GM21515 (cell line): ENCODE data around the gene SLCO2A1.

Experiments used
- ATAC-seq: cut with Tn5 transposase; IDR thresholded peaks from one replicate; pipeline ENCODE4 v1.9.1; 2021; ENCODE audit not compliant: unreplicated experiment

SLCO2A1 gene

DNA sequence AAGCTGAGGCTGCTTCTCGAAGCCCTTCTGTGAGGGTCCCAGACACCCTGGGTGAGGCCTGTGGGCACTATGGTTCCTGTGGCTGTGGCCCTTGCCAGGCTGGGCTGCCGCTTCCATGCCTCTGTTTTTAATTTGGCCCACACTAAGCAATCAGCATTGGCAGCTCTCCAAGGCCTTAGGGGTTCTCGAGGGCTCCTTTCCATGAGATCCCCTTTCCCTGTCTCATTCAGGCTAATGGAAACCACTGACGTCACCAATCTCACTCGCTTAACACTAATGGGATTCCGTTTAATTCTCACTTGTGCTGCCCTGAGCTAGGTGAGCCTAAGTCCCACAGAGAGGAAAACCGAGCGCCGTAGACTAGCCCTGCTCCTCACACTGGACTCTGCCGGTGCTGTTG lies 73.8 kb downstream of the SLCO2A1 start:
- no peak for ATAC-seq

DNA sequence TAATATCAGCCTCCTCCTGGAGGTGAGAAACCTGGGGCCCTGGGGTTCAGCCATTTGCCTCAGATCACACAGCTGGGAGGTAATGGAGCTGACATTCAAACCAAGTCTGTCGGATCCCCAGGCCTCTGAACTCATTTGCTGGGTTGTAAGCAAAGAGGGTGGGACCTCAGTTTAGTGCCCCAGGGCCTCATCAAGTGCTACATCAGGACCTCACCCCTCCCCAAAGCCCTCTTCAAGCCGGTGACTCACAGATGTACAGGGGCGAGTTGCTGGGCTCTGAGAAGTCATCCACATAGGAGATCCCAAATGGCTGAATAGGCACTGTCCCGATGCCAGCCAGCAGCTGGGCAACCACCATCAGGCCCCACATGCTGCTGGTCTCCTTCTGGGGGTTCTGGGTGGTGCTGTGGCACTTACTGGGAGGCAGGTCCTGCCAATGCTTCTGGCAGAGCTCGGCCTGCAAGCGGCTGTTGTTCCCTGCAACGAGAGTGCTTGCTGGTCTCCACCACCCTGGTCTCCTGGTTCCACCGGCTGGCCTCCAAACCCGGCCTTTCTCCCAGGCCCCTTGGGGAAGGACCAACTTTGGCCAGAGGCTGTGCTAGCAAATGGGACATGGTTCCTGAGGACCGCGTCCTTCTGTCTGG lies 74.9 kb downstream of the SLCO2A1 start:
- ATAC-seq, result no peak

DNA sequence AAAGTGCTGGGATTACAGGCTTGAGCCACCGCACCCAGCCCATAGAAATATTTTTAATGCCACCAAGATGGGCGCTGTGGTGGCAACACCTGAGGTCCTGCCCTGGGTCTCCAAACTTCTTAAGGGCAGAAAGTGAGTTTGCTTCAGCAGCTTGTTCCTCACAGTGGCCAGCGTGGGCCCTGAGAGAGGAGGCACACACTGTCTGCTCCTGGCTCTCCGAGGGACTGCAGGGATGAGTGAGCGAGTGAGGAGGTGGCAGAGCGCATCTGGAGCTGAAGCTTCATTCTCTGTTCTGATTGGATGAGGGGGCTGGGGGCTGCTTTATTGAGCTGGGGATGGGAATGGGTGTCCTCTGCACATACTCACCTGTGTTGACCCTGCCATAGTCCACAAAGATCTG lies 76.4 kb downstream of the SLCO2A1 start:
- ATAC-seq, result no peak

DNA sequence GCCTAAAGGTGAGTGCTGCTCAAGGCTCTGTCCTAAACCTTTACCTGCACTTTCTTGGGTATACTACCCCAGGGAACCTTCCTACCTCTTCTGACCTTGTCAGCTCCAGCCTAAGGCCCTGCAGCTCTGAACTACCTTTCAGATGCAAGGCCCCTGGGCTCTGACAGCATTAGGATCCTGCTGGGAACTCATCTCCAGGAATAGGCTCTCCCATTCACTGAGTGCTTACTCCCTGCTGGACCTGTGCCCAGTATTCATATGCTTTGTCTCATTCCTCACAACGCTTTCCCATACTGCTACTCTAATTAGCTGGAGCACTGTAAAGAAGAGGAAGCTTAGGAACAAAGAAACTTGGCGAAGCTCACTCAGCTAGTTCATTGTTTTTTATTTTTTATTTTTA lies 80.3 kb downstream of the SLCO2A1 start:
- ATAC-seq, result no peak

DNA sequence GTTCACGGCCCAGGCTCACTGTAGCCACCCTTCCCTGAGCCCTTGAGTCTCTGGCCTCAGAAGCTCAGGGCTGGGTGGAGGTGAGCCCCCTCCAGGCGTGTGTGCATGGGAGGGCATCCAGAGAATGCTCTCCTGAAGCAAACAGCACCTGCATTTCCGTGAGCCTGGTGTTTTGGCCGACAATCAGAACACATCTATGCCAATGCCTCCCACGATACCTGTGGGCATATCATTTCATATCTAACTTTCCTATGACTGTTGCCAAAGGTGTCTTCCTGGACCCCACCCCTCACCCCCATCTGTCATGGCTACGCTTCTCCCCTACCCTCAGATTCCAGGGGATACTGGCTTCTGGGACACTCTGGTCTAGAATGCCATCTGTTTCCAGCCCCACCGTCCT lies 80.7 kb downstream of the SLCO2A1 start:
- ATAC-seq, result no peak

DNA sequence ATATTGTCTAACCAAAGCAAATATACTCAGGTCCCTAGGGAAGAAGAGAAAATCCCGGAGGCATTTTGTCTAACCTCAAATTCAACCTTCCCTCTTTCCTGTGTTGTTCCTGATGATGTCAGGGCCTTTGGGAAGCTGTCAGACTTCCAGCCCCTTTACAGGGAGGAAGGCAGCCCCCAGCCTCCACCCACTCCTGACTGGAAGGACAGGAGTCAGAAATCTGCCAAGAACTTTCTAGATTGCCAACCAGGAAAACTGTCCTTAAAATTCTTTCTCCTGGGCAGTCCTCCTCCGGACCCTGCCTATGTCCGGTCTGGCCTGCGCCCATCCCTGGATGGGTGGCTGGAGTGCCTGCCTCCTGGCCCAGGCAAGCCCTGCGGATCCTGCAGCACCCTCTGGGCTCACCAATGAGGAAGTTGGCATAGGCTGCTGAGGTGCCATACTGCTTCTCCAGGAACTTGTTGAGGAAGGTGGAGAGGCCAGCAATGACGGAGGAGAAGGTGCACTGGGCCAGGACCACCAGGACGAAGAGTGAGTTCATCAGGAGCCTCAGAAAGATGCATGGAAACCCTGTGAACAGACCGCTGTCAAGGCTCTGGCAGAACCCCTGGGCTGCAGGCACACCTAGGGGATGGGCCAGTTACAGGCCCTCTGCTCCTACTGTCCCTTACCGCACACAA lies 81.5 kb downstream of the SLCO2A1 start:
- no peak for ATAC-seq

DNA sequence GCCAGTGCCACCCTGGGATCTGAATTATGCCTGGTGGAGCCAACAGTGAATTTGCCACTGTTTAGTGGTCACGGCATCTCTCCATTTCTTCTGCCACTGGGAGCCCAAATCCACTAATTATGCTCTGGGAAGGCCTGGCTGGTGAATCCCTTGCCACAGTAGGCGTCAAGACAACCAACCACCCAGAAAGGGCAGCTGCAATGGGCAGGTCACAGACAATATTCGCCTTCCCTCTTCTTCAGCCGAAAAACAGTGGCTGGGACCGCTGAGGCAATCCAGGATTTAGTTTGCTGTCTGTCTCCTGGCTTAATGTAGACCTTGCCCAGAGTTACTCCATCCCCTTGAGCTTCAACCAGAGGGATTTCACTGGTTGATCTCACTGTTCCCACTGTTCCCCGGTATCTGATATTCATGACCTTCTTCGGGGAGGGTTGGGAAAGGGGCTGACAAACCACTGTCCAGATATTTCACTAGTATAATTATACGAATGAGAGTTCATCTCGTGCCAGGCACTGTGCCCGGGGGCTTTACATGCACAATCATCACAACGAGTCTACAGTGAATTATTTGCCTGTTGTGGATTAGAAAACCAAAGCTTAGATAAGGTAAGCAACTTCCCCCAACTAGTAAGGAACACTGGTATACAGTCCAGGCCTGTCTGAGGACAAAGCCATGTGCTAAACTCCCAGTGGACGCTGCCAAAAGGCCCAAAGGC lies 84.2 kb downstream of the SLCO2A1 start:
- ATAC-seq, result no peak

DNA sequence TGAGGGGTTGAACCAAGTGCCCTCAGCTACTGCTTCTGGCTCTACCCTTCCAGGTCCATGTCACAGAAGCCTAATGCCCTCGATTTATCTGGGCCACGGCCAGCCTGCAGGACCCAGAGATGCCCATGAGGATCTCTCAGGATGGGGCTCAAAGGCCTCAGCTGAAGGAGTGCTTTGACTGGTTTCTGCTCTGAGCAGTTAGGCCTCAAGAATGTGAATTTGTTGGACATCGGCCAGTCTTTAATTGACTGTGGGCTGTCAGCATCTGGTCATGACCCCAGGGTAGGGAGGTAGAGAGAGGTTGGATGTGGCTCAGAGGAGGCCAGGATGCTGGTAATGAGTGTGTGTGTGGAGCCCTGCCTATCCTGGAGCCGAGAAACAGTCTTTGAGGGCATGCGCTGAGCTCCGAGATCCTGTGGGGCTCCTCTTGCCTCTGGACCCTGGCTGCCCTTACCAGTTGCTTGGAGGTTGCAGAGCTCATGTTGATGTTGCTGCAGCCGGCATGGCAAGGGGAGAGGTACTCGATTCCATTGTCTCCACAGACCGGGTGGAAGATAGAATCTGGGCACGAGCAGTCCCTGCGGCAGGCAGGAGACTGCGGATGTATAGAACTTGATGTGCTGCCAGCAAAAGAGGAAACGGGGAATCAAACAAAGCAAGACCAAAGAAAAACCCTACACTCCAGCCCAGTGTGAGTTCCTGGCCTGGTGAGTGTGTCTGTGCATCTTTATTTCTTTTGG lies 84.9 kb downstream of the SLCO2A1 start:
- ATAC-seq, result no peak

DNA sequence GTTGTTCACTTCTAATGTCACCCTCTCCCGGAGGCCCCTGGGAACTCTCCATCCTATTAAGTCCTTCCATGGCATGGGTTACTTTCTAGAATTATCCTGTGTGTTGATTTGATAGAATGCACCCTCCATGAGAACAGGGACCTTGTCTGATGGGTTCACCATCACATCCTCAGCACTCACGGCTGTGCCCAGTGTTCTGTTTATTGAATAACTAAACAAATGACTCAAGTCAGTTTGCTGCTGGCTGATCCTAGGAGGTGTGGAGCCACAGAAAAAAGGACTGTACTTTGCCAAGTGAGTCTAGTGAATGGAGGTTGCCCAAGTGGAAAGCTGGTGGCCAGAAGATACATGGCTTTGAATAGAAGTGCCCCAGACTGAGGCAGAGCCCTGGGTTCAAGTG lies 85.5 kb downstream of the SLCO2A1 start:
- no peak for ATAC-seq

DNA sequence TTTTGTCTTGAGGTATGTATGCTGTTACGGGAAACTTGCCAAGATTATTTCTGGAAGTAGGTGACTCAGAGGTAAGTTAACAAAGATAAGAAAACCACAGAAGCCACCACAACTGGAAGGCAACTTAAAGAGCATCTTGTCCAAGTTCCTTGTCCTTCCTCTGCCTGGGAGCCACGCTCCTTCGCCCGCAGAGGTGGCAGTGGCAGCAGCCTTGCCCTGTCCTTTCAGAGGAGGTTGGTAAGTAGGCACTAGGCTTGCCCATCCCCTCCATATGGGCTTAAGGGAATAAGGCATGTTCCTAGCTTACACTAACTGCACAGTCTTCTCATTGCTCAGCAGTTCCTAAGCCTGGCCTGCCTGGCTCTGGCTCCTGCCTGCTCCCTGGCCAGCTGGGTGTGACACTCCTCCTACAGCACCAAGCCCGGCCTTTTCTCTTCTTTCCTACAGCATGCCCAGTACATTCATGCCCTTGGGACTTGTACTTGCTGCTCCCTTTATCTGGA lies 86.0 kb downstream of the SLCO2A1 start:
- no peak for ATAC-seq

DNA sequence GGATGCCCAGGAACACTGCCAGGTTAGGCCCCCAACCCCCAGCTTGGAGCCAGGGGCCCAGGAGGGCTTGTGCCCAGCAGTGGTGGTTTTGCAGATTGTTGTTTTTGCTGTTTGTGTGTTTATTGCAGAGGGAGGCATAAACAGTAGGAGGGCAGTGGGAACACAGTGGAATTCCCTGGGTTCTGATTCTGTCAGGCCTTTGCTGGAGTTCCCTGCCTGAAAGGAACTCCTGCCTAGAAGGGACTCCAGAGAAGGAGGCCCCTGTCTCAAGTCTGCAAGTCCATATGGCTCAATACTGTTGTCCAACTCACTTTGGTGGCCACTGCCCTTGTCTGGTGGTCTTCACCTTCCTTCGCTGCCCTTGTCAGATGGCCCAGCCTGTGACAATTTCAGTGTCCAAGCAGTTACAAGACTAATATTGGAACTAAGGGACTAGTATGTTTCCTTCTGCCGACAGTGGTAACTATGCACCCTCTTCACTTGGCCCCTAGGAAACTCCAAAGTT lies 86.6 kb downstream of the SLCO2A1 start:
- ATAC-seq, result no peak

DNA sequence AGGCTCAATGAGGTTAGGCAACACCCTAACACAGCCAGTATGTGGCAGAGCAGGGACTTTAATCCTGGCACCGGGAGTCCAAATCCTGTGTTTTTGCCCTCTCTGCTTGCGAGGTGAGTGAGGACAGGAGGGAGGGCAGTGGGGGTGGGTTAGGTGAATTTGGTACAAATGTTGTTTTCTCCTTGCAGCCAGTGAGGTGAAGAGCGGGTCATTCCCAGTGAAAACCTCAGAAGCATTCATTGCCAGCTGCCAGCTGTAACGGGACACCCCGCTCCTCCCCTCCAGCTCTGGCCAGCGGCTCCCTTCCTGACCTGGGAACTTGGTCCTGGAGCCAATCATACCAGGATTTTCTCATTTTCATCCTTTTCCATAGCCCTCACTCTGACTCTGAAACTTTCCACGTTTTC lies 88.3 kb downstream of the SLCO2A1 start:
- no peak for ATAC-seq

DNA sequence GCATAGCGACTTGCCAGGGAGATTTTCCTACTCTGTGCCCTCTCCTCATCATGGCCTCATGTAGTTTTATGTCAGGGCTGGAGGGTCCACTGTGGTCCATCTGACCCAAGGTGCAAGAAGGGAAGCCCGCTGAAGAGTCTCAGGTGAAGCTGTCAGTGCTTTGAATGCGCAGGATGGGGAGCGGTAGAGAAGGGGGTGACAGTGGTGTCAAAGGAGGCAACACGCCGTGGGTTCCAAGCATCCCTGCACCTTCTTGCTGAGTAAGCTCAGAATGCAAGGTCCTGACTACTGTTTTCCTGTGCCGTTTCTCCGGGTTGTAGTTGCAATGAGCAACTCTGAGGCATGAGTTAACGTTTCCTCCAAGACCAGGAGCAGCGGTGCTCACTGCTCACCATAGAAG lies 89.2 kb downstream of the SLCO2A1 start:
- no peak for ATAC-seq

DNA sequence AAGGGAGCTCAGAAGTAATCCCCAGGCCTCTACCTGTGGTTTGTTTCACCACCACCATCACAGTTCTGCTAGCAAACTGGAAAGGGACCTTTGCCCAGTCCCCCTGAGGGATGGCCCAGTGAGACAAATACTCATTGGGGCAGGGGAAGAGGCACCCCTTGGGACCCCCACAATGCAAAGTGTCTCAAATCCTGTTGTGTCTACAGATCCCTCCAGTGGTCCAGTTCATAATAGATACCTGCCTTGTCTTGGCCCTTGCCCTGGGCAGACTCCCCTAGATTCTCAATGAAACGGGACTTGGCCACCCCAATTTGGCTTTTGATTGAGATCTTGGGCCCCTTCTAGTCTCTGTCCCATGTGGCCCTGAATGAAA lies 90.3 kb downstream of the SLCO2A1 start:
- no peak for ATAC-seq

DNA sequence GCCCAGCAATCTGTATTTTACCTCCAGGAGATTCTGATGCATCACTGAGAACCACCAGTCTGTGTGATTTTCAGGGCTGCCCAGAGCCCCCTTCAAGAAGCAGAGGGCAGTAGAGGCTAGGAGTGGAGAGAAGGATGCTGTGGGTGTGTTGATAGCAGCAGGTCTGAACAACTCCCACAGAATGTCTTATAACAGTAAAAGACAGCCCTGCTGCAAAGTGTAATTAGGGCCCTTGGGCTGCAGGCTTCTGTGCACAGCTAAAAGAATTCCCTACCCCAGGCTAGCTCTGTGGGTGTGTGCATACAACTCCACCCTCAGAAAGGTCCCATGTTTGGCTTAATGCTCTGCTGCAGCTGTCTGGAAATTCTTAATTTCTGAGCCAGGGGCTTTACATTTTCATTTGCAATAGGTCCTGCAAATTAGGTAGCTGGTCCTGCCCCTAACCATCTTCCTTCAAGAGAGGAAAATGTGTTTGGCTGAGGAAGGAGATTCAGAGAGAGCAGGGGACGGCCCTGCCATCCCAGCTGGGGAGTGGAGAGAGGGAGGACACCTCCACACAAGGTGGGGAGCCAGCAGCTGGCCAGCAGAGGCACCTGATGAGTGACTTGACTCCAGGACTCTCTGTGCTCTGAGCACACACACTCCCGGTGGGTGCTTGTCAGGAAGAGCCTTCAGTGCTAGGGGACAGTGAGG lies 90.8 kb downstream of the SLCO2A1 start:
- no peak for ATAC-seq

DNA sequence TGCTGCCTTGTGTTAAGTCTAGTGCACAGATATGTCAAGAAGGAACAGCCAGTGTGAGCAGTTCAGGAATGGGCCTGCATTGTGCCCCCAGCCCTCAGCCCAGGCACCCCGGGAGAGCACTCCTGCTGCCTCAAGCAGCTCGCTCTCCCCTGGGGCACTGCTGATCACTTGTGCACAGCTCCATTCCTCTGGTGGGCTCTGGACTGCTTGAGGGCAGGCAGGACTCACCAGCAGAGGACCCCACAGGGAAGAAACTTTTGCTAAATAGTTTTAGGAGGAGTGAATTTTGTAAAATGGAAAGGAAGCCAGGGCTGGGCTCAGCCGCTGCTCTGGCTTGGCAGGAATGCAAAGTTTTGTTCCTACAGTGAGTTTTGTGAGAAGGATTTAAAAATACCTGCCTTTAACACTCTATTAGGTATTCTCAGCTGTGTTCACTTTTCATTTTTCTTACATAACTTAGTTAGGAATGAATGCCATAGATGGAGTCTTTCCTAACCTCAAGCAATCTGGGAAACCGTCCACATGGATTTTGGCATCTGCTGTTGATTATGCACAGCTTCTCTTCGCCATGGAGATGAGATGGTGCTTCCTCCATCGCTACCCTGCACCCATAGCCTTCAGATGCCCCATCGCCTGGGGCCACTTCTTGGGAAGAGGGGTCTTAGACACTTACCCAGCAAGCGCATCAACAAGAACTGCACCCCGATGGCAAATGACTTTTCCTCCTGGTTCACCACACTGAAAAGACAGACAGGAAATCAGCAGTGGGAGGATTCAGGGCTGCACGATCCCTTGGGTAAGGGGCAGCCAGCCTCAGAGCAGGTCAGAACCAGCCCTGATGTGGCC lies 91.7 kb downstream of the SLCO2A1 start:
- no peak for ATAC-seq

DNA sequence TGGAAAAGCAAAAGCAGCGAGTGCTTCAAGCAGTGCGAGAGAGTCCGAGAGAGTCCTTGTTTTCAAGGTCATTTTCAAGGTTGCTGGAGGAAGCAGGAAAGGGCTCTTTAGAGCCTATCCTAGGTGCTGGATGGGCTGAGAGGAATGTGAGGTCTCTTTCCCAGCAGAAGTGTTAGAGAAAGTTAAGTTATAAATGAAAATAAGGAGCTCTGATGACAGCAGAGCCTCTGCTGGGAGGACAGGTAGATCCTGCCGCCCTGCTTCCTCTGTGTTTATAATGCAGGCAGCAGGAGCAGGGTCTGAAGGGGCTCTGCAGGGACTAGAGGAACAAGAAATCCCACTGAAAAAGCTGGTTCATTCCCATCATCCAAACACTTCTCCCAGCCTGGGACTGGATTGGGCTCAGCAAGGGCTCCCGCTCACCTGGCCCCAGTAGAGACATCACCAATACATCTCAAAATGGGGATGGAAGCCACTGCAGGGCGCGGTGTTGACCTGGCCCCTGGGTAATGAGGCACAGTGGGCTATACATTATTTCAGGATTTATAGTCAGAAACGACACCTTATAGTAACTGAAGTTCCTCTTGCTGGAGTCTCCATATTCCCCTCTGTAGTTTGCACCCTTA lies 92.6 kb downstream of the SLCO2A1 start:
- no peak for ATAC-seq

DNA sequence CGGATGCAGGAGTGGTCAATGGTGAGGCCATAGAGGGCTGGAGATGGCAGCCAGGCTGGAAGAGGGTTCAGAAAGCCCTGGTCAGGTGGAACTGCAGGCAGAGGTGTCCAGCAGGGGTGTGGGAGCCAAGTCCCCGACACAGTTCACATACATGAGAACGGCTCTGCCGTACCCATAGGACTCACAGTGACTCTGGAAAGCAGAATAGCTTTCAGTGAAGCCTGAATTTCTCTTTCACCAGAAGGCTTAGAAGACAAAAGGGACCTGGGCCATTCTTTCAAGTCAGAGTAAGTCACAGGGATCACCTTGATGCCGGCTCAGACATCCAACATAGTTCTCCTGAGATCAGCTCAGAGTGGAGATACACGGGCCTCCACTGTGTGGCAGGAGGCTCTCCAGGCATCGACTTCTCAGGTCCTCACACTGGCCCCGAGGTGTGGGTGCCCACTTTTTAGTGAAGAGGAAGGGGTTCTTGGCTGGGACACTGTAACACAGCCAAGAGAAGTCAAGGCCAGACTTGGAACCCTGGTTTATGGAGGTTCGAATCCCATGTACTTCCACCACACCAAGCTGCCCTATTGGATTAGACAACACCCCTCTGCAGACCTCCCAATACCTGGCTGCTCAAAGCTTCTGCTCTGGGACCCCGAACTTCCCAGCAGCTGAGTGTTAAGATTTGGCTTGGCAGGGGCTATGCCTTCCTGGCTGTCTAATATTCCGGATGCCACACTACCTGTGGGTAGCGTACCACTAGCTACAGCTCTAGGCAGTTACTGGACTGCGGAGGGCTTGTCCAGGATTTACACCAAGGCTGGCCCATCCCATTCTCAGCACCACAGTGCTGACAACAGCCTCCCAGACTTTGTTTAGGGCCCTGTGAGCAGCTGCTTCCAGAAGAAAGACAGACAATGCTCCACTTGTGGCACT lies 93.6 kb downstream of the SLCO2A1 start:
- no peak for ATAC-seq
